Fibroblast of mammary gland (primary cell): ENCODE measurements around the gene CHD2.

Experiments used
- DNase-seq: peaks from one replicate; pipeline ENCODE4 v3.0.0-alpha.2; 2010; ENCODE audit warnings: low read depth
- H3K4me3 ChIP-seq: 2 replicates; pipeline ENCODE4 v1.5.1; 2011; ENCODE audit warnings: low read depth, mild to moderate bottlenecking, low read length, moderate library complexity; ENCODE audit not compliant: control insufficient read depth
- TF ChIP-seq, protein P1 (sequence below): conservative IDR thresholded peaks from 2 replicates; pipeline ENCODE4 v1.5.1; 2011; ENCODE audit warnings: low read depth, low read length, inconsistent platforms; ENCODE audit not compliant: control insufficient read depth, insufficient read depth

CHD2 gene

DNA sequence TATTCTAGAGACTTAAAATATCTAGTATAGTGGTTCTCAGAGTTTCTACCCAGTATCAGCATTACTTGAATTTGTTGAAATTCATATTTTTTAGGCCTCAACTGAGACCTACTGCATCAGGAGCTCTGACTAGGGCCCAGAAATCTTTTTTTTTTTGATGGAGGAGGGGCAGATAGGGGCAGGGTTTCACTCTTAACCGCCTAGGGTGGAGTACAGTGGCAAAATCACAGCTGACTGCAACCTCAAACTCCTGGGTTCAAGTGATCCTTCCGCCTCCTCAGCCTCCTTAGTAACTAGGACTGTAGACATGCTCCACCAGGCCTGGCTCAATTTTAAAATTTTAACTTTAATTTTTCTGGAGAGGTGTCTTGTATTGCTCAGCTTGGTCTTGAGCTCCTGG is 36.6 kb downstream of the CHD2 start:
- H3K4me3 ChIP-seq = no peak overlapping the region
- TF ChIP-seq, protein P1, sequence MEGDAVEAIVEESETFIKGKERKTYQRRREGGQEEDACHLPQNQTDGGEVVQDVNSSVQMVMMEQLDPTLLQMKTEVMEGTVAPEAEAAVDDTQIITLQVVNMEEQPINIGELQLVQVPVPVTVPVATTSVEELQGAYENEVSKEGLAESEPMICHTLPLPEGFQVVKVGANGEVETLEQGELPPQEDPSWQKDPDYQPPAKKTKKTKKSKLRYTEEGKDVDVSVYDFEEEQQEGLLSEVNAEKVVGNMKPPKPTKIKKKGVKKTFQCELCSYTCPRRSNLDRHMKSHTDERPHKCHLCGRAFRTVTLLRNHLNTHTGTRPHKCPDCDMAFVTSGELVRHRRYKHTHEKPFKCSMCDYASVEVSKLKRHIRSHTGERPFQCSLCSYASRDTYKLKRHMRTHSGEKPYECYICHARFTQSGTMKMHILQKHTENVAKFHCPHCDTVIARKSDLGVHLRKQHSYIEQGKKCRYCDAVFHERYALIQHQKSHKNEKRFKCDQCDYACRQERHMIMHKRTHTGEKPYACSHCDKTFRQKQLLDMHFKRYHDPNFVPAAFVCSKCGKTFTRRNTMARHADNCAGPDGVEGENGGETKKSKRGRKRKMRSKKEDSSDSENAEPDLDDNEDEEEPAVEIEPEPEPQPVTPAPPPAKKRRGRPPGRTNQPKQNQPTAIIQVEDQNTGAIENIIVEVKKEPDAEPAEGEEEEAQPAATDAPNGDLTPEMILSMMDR = no peak
- DNase-seq = no peak

DNA sequence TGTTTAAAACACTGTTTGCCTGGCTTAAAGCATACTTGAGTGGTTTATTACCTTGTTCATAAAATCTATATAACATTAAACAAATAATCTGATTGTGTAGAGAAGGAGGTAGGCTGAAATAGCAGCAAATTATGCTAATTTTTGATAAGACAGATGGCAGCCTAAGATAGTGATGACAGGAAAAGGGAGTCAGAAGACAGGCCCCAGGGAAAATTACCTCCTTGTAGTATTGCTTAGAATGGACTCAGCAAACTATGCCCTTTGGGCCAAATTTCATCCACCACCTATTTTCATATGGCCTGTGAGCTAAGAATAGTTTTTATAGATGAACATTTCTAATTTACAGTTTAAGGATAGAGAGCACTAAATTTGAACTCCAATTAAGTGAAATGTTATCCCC is 37.8 kb downstream of the CHD2 start:
- TF ChIP-seq, protein P1 = no peak
- DNase-seq = no peak
- no peak overlapping the region for H3K4me3 ChIP-seq

DNA sequence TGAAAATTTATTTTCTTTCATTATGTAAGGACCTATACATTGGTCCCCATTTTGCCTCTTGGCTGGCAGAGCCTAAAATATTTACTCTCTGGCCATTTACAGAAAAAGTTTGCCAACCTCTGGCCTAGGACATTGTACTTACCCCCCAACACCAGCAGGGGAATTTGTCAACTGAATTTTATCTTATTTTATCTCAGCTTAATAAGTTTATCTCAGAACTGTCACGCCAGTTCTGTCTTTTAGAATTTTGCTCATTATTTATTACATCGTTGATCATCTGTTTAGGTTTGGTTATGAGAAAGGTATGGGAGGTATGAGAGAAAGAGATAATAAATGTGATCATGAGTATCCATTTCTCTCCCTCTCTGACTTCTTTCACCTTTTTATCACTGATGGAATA is 38.3 kb downstream of the CHD2 start:
- DNase-seq = no peak
- H3K4me3 ChIP-seq = no peak overlapping the region
- TF ChIP-seq, protein P1 = peak; percentile 19

DNA sequence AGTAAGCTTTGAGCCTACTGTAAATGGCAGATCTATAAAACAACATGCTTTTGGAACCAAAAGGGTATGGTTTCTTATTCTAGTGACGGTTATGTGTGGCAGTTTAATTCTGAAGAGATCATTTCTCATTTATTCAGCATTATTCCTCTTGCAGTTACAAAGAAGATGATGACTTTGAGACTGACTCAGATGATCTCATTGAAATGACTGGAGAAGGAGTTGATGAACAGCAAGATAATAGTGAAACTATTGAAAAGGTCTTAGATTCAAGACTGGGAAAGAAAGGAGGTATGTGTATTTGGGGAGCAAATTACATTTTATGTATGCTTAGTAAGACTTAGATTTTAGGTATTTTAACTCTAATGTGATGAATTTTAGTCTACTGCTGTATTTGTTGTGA is 41.5 kb downstream of the CHD2 start:
- TF ChIP-seq, protein P1 = no peak
- no peak for DNase-seq
- H3K4me3 ChIP-seq = no peak overlapping the region

DNA sequence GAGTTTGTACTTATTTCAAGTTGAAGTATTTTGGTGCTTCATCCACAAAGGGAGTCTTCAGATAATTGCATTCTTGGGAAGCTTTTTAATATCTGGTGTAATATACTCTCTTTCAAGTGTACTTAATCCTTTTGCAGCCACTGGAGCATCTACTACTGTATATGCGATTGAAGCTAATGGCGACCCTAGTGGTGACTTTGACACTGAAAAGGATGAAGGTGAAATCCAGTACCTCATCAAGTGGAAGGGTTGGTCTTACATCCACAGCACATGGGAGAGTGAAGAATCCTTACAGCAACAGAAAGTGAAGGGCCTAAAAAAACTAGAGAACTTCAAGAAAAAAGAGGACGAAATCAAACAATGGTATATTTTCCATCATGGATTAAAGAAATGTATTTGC is 42.6 kb downstream of the CHD2 start:
- DNase-seq = no peak
- TF ChIP-seq, protein P1 = no peak
- no peak overlapping the region for H3K4me3 ChIP-seq

DNA sequence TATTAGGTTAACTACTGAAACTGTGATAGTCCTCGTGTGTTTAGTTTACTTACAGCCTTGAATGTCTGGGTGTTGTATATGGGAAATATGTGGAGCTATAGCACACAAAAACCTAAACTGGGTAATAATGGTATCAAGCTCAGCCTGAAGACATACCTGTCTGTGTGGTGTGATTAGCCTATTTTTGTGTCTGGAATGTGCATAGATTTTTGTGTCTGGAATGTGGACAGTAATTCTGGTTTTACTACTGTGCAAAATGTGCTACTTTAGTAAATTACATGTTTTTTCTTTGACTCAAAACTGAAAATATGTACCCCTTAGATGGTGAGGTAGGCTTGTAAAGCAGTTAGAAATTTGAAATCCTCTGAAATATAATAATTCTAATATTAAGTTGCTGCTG is 43.5 kb downstream of the CHD2 start:
- TF ChIP-seq, protein P1 = no peak
- DNase-seq = no peak
- H3K4me3 ChIP-seq = no peak overlapping the region

DNA sequence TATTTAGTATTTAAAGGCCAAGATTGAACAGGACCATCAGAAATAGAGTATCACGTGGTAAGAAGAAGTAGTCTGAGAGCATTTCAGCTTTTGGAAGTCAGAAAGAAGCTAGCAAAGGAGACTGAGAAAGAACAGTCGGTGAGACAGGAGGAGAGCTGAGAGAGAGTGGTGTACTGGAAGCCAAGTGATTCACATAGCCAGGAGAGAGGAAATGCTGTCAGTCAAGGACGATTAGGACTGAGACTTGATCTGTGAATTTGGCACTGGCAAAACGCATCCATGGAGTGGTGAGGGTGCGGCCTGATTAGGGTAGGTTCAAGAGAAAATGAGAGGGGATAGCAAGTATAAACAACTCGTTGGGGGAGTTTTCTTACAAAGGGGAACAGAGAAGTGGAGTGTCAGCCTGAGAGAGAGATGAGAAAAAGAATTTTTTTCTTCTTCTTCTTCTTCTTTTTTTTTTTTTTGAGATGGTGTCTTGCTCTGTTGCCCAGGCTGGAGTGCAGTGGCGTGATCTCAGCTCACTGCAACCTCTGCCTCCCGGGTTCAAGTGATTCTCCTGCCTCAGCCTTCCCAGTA is 44.9 kb downstream of the CHD2 start:
- TF ChIP-seq, protein P1 = no peak
- H3K4me3 ChIP-seq = no peak overlapping the region
- DNase-seq = no peak
